Neural crest cell (in vitro differentiated cells): ENCODE measurements around the gene PDPK1. TPM values are rescaled to one million over a fixed set of nuclear protein-coding genes. Genes with fewer than 3 reads are reported as not detected.

ENCODE experiments used
- DNase-seq: peaks from one replicate; pipeline ENCODE4 v3.0.0; 2021; ENCODE audit warnings: low read depth, mixed read lengths, low spot score
- H3K27ac Mint-ChIP-seq: one replicate; pipeline ENCODE4 v1.8.0; 2021; ENCODE audit warnings: mild to moderate bottlenecking, mixed read lengths; ENCODE audit not compliant: unreplicated experiment
- H3K27me3 Mint-ChIP-seq: 2 replicates; pipeline ENCODE4 v1.8.0; 2021; ENCODE audit warnings: low read depth, mild to moderate bottlenecking, mixed read lengths
- H3K36me3 Mint-ChIP-seq: 2 replicates; pipeline ENCODE4 v1.8.0; 2021; ENCODE audit warnings: low read depth, mild to moderate bottlenecking, mixed read lengths
- H3K4me1 Mint-ChIP-seq: 2 replicates; pipeline ENCODE4 v1.8.0; 2021; ENCODE audit warnings: mixed read lengths
- H3K4me3 Mint-ChIP-seq: one replicate; pipeline ENCODE4 v1.8.0; 2021; ENCODE audit warnings: mild to moderate bottlenecking, mixed read lengths
- H3K9me3 Mint-ChIP-seq: 2 replicates; pipeline ENCODE4 v1.8.0; 2021; ENCODE audit warnings: mixed read lengths
- total RNA-seq: library from RNA; stranded (reverse); gene quantifications from 2 replicates; pipeline ENCODE4 v1.2.1, GENCODE V29; 2021
- TF ChIP-seq, protein P1 (sequence below): fragments of 200-600 bp; sonication (generic); conservative IDR thresholded peaks from 2 replicates; pipeline ENCODE4 v1.5.0; 2021; ENCODE audit warnings: antibody characterized with exemption, mild to moderate bottlenecking

PDPK1 gene
- total RNA-seq, 1 donor from 2014 or later: 37.5 TPM

DNA sequence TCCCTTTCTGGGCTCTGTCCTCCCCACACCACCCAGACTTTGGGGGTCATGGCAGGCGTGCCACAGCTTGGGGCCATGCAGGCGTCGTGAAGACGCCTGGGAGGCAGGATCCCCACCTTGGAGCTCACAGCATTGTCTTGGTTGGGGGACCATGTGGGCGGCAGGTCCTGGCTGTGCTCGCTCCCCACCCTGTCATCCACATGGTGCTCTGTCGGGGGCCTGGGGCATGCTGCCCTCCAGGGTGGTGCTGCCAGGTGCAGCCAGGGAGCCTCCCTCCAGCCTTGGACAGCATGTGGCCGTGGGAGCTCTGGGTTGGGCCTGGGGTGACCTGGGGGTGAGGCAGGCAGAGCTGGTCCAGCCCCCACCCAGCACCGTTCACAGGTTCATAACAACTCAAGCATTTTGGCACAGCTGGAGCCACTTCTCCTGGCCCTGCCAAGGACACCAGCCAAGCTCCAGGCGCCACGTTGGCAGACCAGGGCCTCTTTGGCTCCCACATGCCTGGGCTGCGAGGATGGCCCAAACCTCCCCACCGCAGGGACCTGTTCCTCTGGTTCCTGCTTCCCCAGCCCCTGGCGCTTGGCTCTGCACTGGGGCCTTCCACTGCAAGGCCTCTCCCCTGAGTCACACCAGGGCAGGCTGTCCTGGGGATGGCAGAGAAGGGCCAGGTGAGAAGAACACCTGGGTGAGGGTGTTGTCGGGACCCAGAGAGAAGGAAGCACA is 39.1 kb upstream of the PDPK1 start:
- Mint-ChIP-seq H3K27ac (no peak overlapping the region), H3K27me3 (no peaks in the 10 kb centered on the region), H3K36me3 (no peaks in the 10 kb centered on the region), H3K4me1 (peaks cover 7% of the 10 kb centered on the region), H3K9me3 (no peaks in the 10 kb centered on the region), H3K4me3 (no peak overlapping the region)
- TF ChIP-seq, protein P1, sequence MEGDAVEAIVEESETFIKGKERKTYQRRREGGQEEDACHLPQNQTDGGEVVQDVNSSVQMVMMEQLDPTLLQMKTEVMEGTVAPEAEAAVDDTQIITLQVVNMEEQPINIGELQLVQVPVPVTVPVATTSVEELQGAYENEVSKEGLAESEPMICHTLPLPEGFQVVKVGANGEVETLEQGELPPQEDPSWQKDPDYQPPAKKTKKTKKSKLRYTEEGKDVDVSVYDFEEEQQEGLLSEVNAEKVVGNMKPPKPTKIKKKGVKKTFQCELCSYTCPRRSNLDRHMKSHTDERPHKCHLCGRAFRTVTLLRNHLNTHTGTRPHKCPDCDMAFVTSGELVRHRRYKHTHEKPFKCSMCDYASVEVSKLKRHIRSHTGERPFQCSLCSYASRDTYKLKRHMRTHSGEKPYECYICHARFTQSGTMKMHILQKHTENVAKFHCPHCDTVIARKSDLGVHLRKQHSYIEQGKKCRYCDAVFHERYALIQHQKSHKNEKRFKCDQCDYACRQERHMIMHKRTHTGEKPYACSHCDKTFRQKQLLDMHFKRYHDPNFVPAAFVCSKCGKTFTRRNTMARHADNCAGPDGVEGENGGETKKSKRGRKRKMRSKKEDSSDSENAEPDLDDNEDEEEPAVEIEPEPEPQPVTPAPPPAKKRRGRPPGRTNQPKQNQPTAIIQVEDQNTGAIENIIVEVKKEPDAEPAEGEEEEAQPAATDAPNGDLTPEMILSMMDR: no peak
- DNase-seq: no peak

DNA sequence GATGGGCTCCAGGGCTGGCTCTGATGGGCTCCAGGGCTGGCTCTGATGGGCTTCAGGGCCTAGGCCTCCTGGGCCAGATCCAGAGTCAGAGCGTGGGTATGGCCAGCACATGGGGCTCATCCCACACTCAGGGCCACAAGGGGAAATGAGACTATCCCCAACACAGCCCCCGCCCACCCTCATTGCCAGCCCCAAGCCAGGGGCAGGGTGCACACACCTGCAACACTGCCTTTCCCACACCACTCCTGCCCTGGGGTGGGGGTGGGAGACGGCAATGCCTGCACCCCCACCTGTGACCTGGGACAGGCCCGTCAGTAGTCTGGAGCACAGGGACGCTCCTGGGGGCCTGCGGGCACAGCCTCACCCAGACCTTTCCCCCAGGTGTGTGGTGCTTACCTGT is 38.4 kb upstream of the PDPK1 start:
- H3K27ac Mint-ChIP-seq: no peak overlapping the region
- no peaks in the 10 kb centered on the region for H3K27me3 Mint-ChIP-seq
- H3K36me3 Mint-ChIP-seq: no peaks in the 10 kb centered on the region

DNA sequence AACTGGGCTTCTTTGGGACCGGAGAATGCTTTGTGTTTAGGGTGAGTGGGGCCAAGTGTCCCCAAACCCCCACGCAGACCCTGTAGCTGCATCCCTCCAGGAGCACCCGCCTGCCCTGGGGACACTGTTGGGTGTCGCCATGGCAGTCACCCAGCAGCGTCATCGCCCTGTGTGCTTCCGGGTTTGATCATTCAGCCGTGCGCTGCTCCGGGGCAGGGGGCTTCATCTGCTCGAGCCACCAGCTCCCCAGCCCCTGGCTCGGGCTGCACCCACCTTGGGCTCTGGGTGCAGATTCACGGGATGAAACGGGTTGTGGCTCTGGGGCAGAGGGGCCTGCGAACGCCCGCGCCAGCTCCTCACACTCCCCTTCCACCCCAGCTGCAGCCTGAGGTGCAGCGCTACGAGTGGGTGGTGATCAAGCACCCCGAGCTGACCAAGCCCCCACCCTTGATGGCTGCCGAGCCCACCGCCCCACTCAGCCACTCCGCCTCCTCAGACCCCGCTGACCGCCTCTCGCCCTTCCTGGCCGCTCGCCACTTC is 37.9 kb upstream of the PDPK1 start:
- peaks cover 7% of the 10 kb centered on the region for H3K4me1 Mint-ChIP-seq
- TF ChIP-seq, protein P1: no peak
- no peaks in the 10 kb centered on the region for H3K27me3 Mint-ChIP-seq

More for the DNA sequence above, 38.4 kb upstream of the PDPK1 start:
- no peak for DNase-seq
- Mint-ChIP-seq H3K4me1 (peaks cover 7% of the 10 kb centered on the region), H3K4me3 (no peak overlapping the region), H3K9me3 (no peaks in the 10 kb centered on the region)
- TF ChIP-seq, protein P1: no peak

DNA sequence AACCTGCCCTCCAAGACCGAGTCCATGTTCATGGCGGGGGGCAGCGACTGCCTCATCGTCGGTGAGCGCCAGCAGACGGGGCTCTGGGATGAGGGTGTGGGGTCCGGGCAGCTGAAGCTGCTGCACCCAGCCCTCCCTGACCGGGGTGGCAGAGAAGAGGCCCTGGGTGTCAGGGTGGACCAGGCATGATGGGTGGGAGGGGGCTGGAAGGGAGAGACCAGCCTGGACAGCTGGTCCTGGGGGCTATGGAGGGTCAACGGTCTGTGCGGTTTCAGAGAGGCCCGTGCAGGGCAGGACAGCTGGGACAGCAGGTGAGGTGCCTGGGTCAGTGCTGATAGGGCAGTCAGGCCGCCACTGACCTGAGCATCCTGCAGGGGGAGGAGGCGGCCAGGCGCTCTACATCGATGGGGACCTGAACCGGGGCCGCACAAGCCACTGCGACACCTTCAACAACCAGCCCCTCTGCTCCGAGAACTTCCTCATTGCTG is 37.3 kb upstream of the PDPK1 start:
- no peaks in the 10 kb centered on the region for H3K9me3 Mint-ChIP-seq
- no peaks in the 10 kb centered on the region for H3K27me3 Mint-ChIP-seq
- no peak overlapping the region for H3K4me3 Mint-ChIP-seq
- DNase-seq: no peak
- H3K36me3 Mint-ChIP-seq: no peaks in the 10 kb centered on the region
- peaks cover 7% of the 10 kb centered on the region for H3K4me1 Mint-ChIP-seq
- TF ChIP-seq, protein P1: no peak
- no peak overlapping the region for H3K27ac Mint-ChIP-seq

More for the DNA sequence above, 37.9 kb upstream of the PDPK1 start:
- no peak for DNase-seq
- Mint-ChIP-seq H3K9me3 (no peaks in the 10 kb centered on the region), H3K27ac (no peak overlapping the region), H3K36me3 (no peaks in the 10 kb centered on the region), H3K4me3 (no peak overlapping the region)

DNA sequence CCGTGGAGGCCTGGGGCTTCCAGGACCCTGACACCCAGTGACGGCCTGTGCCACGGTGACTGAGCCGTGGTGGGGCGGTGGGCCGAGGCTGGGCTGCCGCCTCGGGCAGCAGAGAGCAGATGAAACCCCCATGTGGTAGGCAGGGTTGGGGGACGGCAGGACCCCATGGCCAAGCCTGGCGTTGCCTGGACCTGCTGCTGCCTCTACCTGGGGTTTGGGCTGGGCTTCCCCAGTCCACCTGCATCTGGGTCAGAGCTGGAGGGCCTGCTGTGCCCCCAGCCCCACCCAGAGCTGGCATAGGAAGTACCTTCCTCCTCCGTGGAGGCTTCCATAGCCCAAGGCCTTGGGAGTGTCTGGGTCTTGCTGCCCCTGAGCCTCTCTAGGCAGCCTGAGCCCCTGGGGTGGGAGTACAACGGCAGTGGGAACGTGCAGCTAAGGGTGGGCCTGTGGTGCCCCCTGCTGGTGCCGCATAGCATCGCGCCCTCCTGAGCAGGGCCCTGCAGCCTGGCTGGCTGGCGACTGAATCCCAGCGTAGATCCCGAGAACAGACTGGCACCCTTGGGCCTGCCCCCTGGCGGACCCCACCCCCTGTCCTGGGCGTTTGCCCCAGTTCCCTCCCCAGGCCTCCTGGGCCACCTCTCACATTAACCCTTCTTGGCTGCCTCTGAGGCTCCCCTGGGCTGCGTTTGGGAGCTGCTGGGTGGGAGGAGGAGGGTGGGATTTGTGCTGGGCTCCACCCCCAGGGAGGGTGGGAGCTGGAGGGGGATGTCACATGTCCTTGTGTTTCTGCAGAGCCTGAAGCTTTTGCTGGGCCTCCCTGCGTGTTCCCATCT is 36.7 kb upstream of the PDPK1 start:
- Mint-ChIP-seq H3K9me3 (no peaks in the 10 kb centered on the region), H3K27me3 (no peaks in the 10 kb centered on the region), H3K36me3 (no peaks in the 10 kb centered on the region), H3K4me3 (peak overlapping the region; percentile 66), H3K4me1 (peaks cover 7% of the 10 kb centered on the region), H3K27ac (no peak overlapping the region)
- peak; percentile 95 for DNase-seq
- TF ChIP-seq, protein P1: peak; percentile 100
